Measurements from ENCODE around the gene CORIN. TPM values are rescaled to one million over a fixed set of nuclear protein-coding genes. Genes with fewer than 3 reads are reported as not detected.

Gene CORIN, protein sequence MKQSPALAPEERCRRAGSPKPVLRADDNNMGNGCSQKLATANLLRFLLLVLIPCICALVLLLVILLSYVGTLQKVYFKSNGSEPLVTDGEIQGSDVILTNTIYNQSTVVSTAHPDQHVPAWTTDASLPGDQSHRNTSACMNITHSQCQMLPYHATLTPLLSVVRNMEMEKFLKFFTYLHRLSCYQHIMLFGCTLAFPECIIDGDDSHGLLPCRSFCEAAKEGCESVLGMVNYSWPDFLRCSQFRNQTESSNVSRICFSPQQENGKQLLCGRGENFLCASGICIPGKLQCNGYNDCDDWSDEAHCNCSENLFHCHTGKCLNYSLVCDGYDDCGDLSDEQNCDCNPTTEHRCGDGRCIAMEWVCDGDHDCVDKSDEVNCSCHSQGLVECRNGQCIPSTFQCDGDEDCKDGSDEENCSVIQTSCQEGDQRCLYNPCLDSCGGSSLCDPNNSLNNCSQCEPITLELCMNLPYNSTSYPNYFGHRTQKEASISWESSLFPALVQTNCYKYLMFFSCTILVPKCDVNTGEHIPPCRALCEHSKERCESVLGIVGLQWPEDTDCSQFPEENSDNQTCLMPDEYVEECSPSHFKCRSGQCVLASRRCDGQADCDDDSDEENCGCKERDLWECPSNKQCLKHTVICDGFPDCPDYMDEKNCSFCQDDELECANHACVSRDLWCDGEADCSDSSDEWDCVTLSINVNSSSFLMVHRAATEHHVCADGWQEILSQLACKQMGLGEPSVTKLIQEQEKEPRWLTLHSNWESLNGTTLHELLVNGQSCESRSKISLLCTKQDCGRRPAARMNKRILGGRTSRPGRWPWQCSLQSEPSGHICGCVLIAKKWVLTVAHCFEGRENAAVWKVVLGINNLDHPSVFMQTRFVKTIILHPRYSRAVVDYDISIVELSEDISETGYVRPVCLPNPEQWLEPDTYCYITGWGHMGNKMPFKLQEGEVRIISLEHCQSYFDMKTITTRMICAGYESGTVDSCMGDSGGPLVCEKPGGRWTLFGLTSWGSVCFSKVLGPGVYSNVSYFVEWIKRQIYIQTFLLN
- 0.05 and 0.42 TPM in 2 replicates for total RNA-seq

DNA sequence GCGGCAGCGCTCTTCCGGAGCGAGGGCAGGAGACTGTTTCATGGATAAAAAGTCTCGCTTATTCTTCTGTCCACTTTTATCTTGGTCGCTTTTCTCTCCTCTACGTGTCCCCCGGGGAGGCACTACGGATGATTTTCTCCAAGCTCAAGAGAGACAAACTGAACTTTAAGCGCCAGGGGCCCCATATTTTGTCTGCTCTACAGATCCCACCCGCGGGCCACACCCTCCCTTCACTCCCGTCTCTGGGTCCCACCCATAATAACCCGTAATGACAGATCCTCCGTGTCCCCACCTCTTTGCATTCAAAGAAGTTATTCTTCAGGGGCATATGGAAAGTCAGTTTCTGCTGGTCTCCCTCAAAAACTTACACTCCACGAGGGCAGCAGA is at the start of gene CORIN:
CORIN (minus strand) TSS at position 160 of the 387 bp plus-strand sequence; CDS start at position 42, 118 bp downstream.

Other genes starting within 250 kb of the CORIN start
- gene NFXL1, start 76.5 kb upstream of the CORIN start, total RNA-seq, result 8.5 and 12.1 TPM in 2 replicates
- 1.4 and 5.1 TPM in 2 replicates for gene CNGA1, start 178.6 kb upstream of the CORIN start, total RNA-seq
- 9.6 and 13.0 TPM in 2 replicates for gene NIPAL1, start 178.7 kb upstream of the CORIN start, total RNA-seq